ENCODE data around the gene SLC25A21.

Gene SLC25A21

DNA sequence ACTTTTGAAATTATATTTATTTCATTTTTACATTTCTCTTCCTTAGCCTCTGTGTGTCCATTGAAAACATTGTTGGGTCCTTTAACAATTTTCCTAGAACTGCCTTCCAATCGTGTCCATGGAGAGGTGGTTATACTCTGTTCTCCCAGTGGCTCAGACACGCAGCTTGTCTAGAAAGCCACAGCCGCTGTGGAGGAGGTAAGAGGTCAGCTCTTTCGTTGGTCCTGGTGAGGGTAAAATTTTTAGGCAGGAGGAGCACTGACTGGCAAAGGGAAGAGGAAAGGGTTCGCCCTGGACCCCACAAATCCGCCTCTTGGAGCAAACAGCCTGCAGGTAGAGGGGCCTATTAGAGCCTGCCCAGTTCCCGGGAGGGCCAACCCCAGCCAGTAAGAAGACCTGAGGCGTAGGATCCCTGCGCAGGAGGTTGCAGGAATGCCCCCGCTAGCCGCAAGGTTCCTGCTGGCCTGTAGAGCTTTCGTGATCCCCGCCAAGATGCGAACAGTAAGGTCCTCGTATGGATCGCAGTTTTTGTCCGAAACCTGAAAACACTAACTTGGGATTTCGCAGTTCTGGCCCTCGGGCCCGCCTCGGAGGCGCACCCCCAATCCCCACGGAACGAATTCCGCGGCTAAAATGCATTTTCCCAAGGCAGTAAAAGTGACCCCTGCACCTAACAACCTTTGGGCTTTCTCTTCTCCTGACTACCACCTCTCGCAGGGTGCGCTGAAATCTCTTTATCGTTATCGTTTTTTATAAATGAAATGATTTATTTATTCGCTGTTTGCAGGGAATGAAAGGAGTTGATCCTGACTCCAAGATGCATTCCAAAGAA lies 518.2 kb downstream of the SLC25A21 start:
- TF ChIP-seq MAX (IDR thresholded peaks at IDR 0.05) (no peak), CREB1 (IDR thresholded peaks at IDR 0.05; ENCODE audit: low read depth) (no peak)

GRCh38 chr14:36653413-36653812 lies 519.0 kb downstream of the SLC25A21 start:
- TF ChIP-seq FOXM1 (IDR thresholded peaks at IDR 0.05; ENCODE audit: borderline replicate concordance, low read depth) (no peak), ZBTB7A (IDR thresholded peaks at IDR 0.05; ENCODE audit: low read depth) (no peak), EGR1 (IDR thresholded peaks at IDR 0.05) (no peak), EP300 (IDR thresholded peaks at IDR 0.05; ENCODE audit: borderline replicate concordance) (no peak), TCF12 (IDR thresholded peaks at IDR 0.05; ENCODE audit: low read depth) (no peak)

GRCh38 chr14:36652542-36653201 lies 519.7 kb downstream of the SLC25A21 start:
- TF ChIP-seq, protein P1, sequence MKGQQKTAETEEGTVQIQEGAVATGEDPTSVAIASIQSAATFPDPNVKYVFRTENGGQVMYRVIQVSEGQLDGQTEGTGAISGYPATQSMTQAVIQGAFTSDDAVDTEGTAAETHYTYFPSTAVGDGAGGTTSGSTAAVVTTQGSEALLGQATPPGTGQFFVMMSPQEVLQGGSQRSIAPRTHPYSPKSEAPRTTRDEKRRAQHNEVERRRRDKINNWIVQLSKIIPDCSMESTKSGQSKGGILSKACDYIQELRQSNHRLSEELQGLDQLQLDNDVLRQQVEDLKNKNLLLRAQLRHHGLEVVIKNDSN (IDR thresholded peaks at IDR 0.05), result no peak
- no peak for TF ChIP-seq TCF12 (IDR thresholded peaks at IDR 0.05; ENCODE audit: low read depth)
- no peak for TF ChIP-seq TEAD4 (IDR thresholded peaks at IDR 0.05)
- TF ChIP-seq CREB1 (IDR thresholded peaks at IDR 0.05; ENCODE audit: low read depth), result no peak
- no peak for TF ChIP-seq MAX (IDR thresholded peaks at IDR 0.05)
- TF ChIP-seq TAF1 (IDR thresholded peaks at IDR 0.05; ENCODE audit: low read depth), result no peak
- TF ChIP-seq EP300 (IDR thresholded peaks at IDR 0.05; ENCODE audit: borderline replicate concordance), result no peak
- TF ChIP-seq NFIC (IDR thresholded peaks at IDR 0.05), result no peak
- TF ChIP-seq CEBPB (IDR thresholded peaks at IDR 0.05), result no peak
- TF ChIP-seq YY1 (IDR thresholded peaks at IDR 0.05; ENCODE audit: low read depth), result no peak
- no peak for TF ChIP-seq EGR1 (IDR thresholded peaks at IDR 0.05)

DNA sequence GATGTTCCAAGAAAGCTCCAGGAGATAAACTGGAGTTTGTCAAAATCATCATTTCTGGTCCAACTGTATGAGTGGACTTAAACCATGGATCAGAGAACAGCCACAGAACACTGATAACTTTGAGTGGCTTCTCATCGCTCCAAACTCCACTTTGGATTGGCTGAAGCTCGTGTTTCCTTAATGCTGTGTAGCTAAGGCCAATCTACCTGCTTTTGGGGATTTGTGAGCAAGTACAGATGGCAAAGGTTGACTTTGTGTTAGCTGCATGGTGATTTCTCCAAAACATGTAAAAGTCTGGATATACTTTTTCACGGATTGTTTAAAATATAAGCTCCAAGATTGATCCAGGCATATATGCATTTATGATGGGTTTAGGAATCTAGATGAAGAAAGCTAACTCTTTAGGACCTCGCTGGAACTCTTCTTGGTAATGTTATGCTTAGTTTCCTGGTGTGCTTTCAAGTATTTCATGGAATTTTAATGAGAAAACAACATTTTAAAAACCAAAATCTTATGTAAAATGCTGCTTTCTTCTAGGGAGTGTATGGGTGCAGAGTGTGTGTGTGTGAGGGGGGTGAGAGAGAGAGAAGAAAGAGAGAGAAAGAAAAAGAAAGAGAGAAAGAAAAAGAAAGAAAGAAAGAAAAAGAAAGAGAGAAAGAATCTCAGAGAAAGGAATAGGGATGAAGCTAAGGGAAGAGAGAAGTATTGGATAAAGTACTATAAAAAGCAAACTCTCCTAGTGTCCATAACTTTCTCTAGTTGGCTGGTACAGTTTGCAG lies 522.3 kb downstream of the SLC25A21 start:
- TF ChIP-seq ZBTB7A (IDR thresholded peaks at IDR 0.05; ENCODE audit: low read depth) (no peak), REST (IDR thresholded peaks at IDR 0.05; ENCODE audit: low read depth) (no peak), EP300 (IDR thresholded peaks at IDR 0.05; ENCODE audit: borderline replicate concordance) (no peak), TEAD4 (IDR thresholded peaks at IDR 0.05) (no peak), YY1 (IDR thresholded peaks at IDR 0.05; ENCODE audit: low read depth) (no peak), FOXM1 (IDR thresholded peaks at IDR 0.05; ENCODE audit: borderline replicate concordance, low read depth) (no peak), CEBPB (IDR thresholded peaks at IDR 0.05) (no peak), TAF1 (IDR thresholded peaks at IDR 0.05; ENCODE audit: low read depth) (no peak), NFIC (IDR thresholded peaks at IDR 0.05) (no peak), RAD21 (IDR thresholded peaks at IDR 0.05; ENCODE audit: low read depth) (no peak), TCF12 (IDR thresholded peaks at IDR 0.05; ENCODE audit: low read depth) (no peak), EGR1 (IDR thresholded peaks at IDR 0.05) (no peak), MAX (IDR thresholded peaks at IDR 0.05) (no peak)

- no peak for TF ChIP-seq FOXM1 (IDR thresholded peaks at IDR 0.05; ENCODE audit: borderline replicate concordance, low read depth)
- peak; percentile 83 for TF ChIP-seq RAD21 (IDR thresholded peaks at IDR 0.05; ENCODE audit: low read depth)
- TF ChIP-seq EP300 (IDR thresholded peaks at IDR 0.05; ENCODE audit: borderline replicate concordance), result no peak
- TF ChIP-seq TCF12 (IDR thresholded peaks at IDR 0.05; ENCODE audit: low read depth), result no peak
- TF ChIP-seq TEAD4 (IDR thresholded peaks at IDR 0.05), result no peak
These were observed 524.3 kb downstream of the SLC25A21 start for GRCh38 chr14:36647824-36648753.

- TF ChIP-seq EGR1 (IDR thresholded peaks at IDR 0.05) (no peak), RAD21 (IDR thresholded peaks at IDR 0.05; ENCODE audit: low read depth) (no peak), TEAD4 (IDR thresholded peaks at IDR 0.05) (no peak), ZBTB7A (IDR thresholded peaks at IDR 0.05; ENCODE audit: low read depth) (no peak), EP300 (IDR thresholded peaks at IDR 0.05; ENCODE audit: borderline replicate concordance) (no peak), FOXM1 (IDR thresholded peaks at IDR 0.05; ENCODE audit: borderline replicate concordance, low read depth) (no peak), CEBPB (IDR thresholded peaks at IDR 0.05) (no peak), NFIC (IDR thresholded peaks at IDR 0.05) (no peak), TAF1 (IDR thresholded peaks at IDR 0.05; ENCODE audit: low read depth) (no peak), YY1 (IDR thresholded peaks at IDR 0.05; ENCODE audit: low read depth) (no peak), CREB1 (IDR thresholded peaks at IDR 0.05; ENCODE audit: low read depth) (no peak), TCF12 (IDR thresholded peaks at IDR 0.05; ENCODE audit: low read depth) (no peak), MAX (IDR thresholded peaks at IDR 0.05) (no peak), REST (IDR thresholded peaks at IDR 0.05; ENCODE audit: low read depth) (no peak)
- TF ChIP-seq, protein P1 (IDR thresholded peaks at IDR 0.05), result no peak
These were observed 525.0 kb downstream of the SLC25A21 start for GRCh38 chr14:36647417-36647823.
